GM19035 (cell line): Measurements from ENCODE around the gene C1QTNF4.
"Not testable (repeated sequence)": the region's sequence is repeated elsewhere in the genome, so short reads cannot be mapped to it uniquely, and the experiment has no call there.

ENCODE experiments used
- ATAC-seq: cut with Tn5 transposase; IDR thresholded peaks from one replicate; pipeline ENCODE4 v1.9.1; 2021; ENCODE audit not compliant: unreplicated experiment

Gene C1QTNF4

GRCh38 chr11:47569646-47570045 is 24.6 kb downstream of the C1QTNF4 start:
- ATAC-seq = no peak

GRCh38 chr11:47566149-47566698 is 28.0 kb downstream of the C1QTNF4 start:
- peak; percentile 6 for ATAC-seq

GRCh38 chr11:47565340-47566148 is 28.7 kb downstream of the C1QTNF4 start, which contains the start of gene PTPMT1:
TSS of gene PTPMT1 (plus strand) at chr11:47565599. CDS start at chr11:47565623, 24 bp downstream.
- peak; percentile 78 for ATAC-seq

- ATAC-seq = no peak
Observed at GRCh38 chr11:47564933-47565339, 29.3 kb downstream of the C1QTNF4 start.

- ATAC-seq = not testable (repeated sequence)
Observed at GRCh38 chr11:47564366-47564765, 29.8 kb downstream of the C1QTNF4 start.

GRCh38 chr11:47562393-47562792 is 31.8 kb downstream of the C1QTNF4 start:
- not testable (repeated sequence) for ATAC-seq

GRCh38 chr11:47560426-47560825 is 33.8 kb downstream of the C1QTNF4 start:
- no peak for ATAC-seq

GRCh38 chr11:47558695-47559094 is 35.5 kb downstream of the C1QTNF4 start:
- ATAC-seq = no peak

GRCh38 chr11:47557004-47557403 is 37.2 kb downstream of the C1QTNF4 start:
- not testable (repeated sequence) for ATAC-seq

- ATAC-seq = peak; percentile 25
Observed at GRCh38 chr11:47553406-47553743, 40.8 kb downstream of the C1QTNF4 start.

GRCh38 chr11:47552566-47553405 is 41.4 kb downstream of the C1QTNF4 start, which contains the start of gene CELF1:
TSS of gene CELF1 (minus strand) at chr11:47553132. CDS start at chr11:47499523, 53,609 bp downstream.
- peak; percentile 92 for ATAC-seq

GRCh38 chr11:47552056-47552565 is 42.1 kb downstream of the C1QTNF4 start:
- ATAC-seq = peak; percentile 12

- ATAC-seq = no peak
Observed at GRCh38 chr11:47551086-47551485, 43.1 kb downstream of the C1QTNF4 start.

GRCh38 chr11:47550288-47551047 is 43.7 kb downstream of the C1QTNF4 start:
- ATAC-seq = no peak

- not testable (repeated sequence) for ATAC-seq
Observed at GRCh38 chr11:47546274-47546673, 47.9 kb downstream of the C1QTNF4 start.

- ATAC-seq = no peak
Observed at GRCh38 chr11:47545298-47545697, 48.9 kb downstream of the C1QTNF4 start.

GRCh38 chr11:47541070-47541469 is 53.1 kb downstream of the C1QTNF4 start:
- no peak for ATAC-seq

- no peak for ATAC-seq
Observed at GRCh38 chr11:47539681-47540039, 54.6 kb downstream of the C1QTNF4 start.
